Liver (tissue), 3 donors: ENCODE data around the gene UBE2R2.

Experiments used
- GABPA ChIP-seq, 2 donors: IDR thresholded peaks in 1 of 2; conservative IDR thresholded peaks in 1 of 2; 2 replicates each; pipeline ENCODE4 v1.6.1; 2016; ENCODE audit warnings: antibody characterized with exemption in 2 of 2, mild to moderate bottlenecking in 1 of 2, moderate library complexity in 1 of 2
- HNF4A ChIP-seq, 2 donors: conservative IDR thresholded peaks; 2 replicates each; pipeline ENCODE4 v1.6.1; 2016; ENCODE audit warnings: antibody characterized with exemption in 2 of 2, mild to moderate bottlenecking in 2 of 2
- HNF4G ChIP-seq: IDR thresholded peaks from 2 replicates; pipeline ENCODE4 v1.6.1; 2016; ENCODE audit warnings: antibody characterized with exemption
- JUND ChIP-seq, 2 donors: IDR thresholded peaks; 2 replicates each; pipeline ENCODE4 v1.6.1; 2016; ENCODE audit warnings: antibody characterized with exemption in 2 of 2
- RAD21 ChIP-seq, 2 donors: IDR thresholded peaks; 2 replicates each; pipeline ENCODE4 v1.6.1; 2016; ENCODE audit warnings: antibody characterized with exemption in 2 of 2, mild to moderate bottlenecking in 2 of 2
- RXRA ChIP-seq, 2 donors: IDR thresholded peaks; 2 replicates each; pipeline ENCODE4 v1.6.1; 2017 to 2018; ENCODE audit warnings: antibody characterized with exemption in 2 of 2, mild to moderate bottlenecking in 1 of 2
- SP1 ChIP-seq: IDR thresholded peaks from 2 replicates; pipeline ENCODE4 v1.6.1; 2018; ENCODE audit warnings: antibody characterized with exemption, mild to moderate bottlenecking
- TAF1 ChIP-seq: conservative IDR thresholded peaks from 2 replicates; pipeline ENCODE4 v1.6.1; 2016; ENCODE audit warnings: antibody characterized with exemption, mild to moderate bottlenecking
- YY1 ChIP-seq: IDR thresholded peaks from 2 replicates; pipeline ENCODE4 v1.6.1; 2016; ENCODE audit warnings: antibody characterized with exemption, mild to moderate bottlenecking
- TF ChIP-seq, protein P1 (sequence below): IDR thresholded peaks from 2 replicates; pipeline ENCODE4 v1.6.1; 2016; ENCODE audit warnings: antibody characterized with exemption
- TF ChIP-seq, protein P2 (sequence below): IDR thresholded peaks from 2 replicates; pipeline ENCODE4 v1.6.1; 2016; ENCODE audit warnings: antibody characterized with exemption, mild to moderate bottlenecking
- TF ChIP-seq, protein P3 (sequence below): fragments of 150-350 bp; IDR thresholded peaks from 2 replicates; pipeline ENCODE4 v1.5.1; 2017; ENCODE audit warnings: improper control_type of control experiment, low read depth, low read length; ENCODE audit not compliant: missing input control
- TF ChIP-seq, protein P4 (sequence below): IDR thresholded peaks from 2 replicates; pipeline ENCODE4 v1.6.1; 2016; ENCODE audit warnings: antibody characterized with exemption
- TF ChIP-seq, protein P5 (sequence below): IDR thresholded peaks from 2 replicates; pipeline ENCODE4 v1.6.1; 2016; ENCODE audit warnings: antibody characterized with exemption
- donor health status: healthy.
- donor health status: healthy.

DNA sequence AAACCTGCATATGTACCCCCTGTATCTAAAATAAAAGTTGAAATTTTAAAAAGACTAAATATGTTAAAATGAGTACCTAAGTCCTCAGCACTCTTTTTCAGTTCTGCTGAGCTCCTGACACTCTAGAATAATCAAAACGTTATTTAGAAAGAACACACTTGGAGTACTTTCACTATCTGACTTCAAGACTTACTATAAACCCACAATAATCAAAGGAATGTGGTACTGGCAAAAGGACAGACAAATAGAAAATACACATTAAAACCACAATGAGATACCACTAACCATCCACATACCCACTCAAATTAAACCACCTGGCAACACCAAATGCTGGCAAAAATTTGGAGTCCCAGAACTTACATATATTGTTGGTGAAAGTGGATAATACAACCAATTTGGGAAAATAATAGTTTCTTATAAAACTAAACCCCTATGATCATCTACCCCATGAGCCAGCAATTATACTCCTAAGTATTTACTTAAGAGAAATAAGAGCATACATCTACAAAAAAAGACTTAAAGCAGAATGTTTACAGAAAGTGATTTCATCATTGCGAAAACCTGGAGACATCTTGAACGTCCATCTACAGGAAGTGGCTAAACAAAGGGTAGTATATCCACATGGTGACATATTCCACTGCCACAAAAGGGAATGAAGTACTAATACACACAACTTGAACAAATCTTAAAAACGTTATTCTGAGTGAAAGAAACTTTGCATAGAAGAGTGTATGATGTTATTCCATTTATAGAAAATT lies 34.4 kb upstream of the UBE2R2 start:
- TF ChIP-seq, protein P1, sequence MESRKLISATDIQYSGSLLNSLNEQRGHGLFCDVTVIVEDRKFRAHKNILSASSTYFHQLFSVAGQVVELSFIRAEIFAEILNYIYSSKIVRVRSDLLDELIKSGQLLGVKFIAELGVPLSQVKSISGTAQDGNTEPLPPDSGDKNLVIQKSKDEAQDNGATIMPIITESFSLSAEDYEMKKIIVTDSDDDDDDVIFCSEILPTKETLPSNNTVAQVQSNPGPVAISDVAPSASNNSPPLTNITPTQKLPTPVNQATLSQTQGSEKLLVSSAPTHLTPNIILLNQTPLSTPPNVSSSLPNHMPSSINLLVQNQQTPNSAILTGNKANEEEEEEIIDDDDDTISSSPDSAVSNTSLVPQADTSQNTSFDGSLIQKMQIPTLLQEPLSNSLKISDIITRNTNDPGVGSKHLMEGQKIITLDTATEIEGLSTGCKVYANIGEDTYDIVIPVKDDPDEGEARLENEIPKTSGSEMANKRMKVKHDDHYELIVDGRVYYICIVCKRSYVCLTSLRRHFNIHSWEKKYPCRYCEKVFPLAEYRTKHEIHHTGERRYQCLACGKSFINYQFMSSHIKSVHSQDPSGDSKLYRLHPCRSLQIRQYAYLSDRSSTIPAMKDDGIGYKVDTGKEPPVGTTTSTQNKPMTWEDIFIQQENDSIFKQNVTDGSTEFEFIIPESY, result no peak
- TF ChIP-seq, protein P2, sequence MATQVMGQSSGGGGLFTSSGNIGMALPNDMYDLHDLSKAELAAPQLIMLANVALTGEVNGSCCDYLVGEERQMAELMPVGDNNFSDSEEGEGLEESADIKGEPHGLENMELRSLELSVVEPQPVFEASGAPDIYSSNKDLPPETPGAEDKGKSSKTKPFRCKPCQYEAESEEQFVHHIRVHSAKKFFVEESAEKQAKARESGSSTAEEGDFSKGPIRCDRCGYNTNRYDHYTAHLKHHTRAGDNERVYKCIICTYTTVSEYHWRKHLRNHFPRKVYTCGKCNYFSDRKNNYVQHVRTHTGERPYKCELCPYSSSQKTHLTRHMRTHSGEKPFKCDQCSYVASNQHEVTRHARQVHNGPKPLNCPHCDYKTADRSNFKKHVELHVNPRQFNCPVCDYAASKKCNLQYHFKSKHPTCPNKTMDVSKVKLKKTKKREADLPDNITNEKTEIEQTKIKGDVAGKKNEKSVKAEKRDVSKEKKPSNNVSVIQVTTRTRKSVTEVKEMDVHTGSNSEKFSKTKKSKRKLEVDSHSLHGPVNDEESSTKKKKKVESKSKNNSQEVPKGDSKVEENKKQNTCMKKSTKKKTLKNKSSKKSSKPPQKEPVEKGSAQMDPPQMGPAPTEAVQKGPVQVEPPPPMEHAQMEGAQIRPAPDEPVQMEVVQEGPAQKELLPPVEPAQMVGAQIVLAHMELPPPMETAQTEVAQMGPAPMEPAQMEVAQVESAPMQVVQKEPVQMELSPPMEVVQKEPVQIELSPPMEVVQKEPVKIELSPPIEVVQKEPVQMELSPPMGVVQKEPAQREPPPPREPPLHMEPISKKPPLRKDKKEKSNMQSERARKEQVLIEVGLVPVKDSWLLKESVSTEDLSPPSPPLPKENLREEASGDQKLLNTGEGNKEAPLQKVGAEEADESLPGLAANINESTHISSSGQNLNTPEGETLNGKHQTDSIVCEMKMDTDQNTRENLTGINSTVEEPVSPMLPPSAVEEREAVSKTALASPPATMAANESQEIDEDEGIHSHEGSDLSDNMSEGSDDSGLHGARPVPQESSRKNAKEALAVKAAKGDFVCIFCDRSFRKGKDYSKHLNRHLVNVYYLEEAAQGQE, result no peak
- TF ChIP-seq, protein P3, sequence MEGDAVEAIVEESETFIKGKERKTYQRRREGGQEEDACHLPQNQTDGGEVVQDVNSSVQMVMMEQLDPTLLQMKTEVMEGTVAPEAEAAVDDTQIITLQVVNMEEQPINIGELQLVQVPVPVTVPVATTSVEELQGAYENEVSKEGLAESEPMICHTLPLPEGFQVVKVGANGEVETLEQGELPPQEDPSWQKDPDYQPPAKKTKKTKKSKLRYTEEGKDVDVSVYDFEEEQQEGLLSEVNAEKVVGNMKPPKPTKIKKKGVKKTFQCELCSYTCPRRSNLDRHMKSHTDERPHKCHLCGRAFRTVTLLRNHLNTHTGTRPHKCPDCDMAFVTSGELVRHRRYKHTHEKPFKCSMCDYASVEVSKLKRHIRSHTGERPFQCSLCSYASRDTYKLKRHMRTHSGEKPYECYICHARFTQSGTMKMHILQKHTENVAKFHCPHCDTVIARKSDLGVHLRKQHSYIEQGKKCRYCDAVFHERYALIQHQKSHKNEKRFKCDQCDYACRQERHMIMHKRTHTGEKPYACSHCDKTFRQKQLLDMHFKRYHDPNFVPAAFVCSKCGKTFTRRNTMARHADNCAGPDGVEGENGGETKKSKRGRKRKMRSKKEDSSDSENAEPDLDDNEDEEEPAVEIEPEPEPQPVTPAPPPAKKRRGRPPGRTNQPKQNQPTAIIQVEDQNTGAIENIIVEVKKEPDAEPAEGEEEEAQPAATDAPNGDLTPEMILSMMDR, result no peak
- TF ChIP-seq JUND (IDR thresholded peaks at IDR 0.05) (no peak), RAD21 (IDR thresholded peaks at IDR 0.05) (no peak), RXRA (IDR thresholded peaks at IDR 0.05) (no peak), TAF1 (no peak), YY1 (no peak), HNF4G (no peak), SP1 (no peak), HNF4A (conservative IDR thresholded peaks at IDR 0.05) (no peak), GABPA (IDR thresholded peaks at IDR 0.05 in 1 of 2, conservative IDR thresholded peaks at IDR 0.05 in 1 of 2) (no peak)
- TF ChIP-seq, protein P4, sequence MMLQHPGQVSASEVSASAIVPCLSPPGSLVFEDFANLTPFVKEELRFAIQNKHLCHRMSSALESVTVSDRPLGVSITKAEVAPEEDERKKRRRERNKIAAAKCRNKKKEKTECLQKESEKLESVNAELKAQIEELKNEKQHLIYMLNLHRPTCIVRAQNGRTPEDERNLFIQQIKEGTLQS, result no peak
- TF ChIP-seq, protein P5, sequence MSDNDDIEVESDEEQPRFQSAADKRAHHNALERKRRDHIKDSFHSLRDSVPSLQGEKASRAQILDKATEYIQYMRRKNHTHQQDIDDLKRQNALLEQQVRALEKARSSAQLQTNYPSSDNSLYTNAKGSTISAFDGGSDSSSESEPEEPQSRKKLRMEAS, result no peak
